Adrenal gland (tissue), 12 donors: Measurements from ENCODE around the gene CFAP57. TPM values are rescaled to one million over a fixed set of nuclear protein-coding genes. Genes with fewer than 3 reads are reported as not detected.

Experiments
- DNase-seq, 7 donors: peaks; one replicate each; pipeline ENCODE4 v3.0.0-alpha.2; 2019 to 2020
- H3K27ac ChIP-seq, 5 donors: fragments of 200-600 bp; sonication (generic) in 4 of 5; 1 replicate in 3 of 5; 2 replicates in 2 of 5; pipeline versions ENCODE4 v1.5.1 to v1.8.0; 2016 to 2020; ENCODE audit warnings: mild to moderate bottlenecking in 1 of 5
- H3K27me3 ChIP-seq: fragments of 200-600 bp; 2 replicates; pipeline ENCODE4 v1.8.0; 2021
- H3K36me3 ChIP-seq, 2 donors: fragments of 200-600 bp; replicated peaks in 1 of 2; 1 replicate in 1 of 2; 2 replicates in 1 of 2; pipeline versions ENCODE4 v1.5.1 to v1.8.0; 2018 to 2022
- H3K4me1 ChIP-seq, 2 donors: fragments of 200-600 bp; replicated peaks in 1 of 2; 1 replicate in 1 of 2; 2 replicates in 1 of 2; pipeline versions ENCODE4 v1.5.1 to v1.8.0; 2018 to 2021
- H3K4me3 ChIP-seq, 4 donors: fragments of 200-600 bp; sonication (generic) in 3 of 4; one replicate each; pipeline ENCODE4 v1.5.1; 2016 to 2018
- H3K9me3 ChIP-seq, 3 donors: fragments of 200-600 bp; sonication (generic) in 1 of 3; replicated peaks in 1 of 3; 1 replicate in 2 of 3; 2 replicates in 1 of 3; pipeline versions ENCODE4 v1.5.1 to v1.8.0; 2016 to 2021
- CTCF ChIP-seq, 6 experiments: fragments of 450-650 bp in 4 of 6; fragments of 200-600 bp in 2 of 6; sonication (generic) in 1 of 6; IDR thresholded peaks; 1 replicate in 5 of 6; 2 replicates in 1 of 6; pipeline versions ENCODE4 v1.5.1 to v1.8.0; 2016 to 2021; ENCODE audit warnings: antibody characterized with exemption in 6 of 6, mild to moderate bottlenecking in 2 of 6, moderate library complexity in 1 of 6
- POLR2A ChIP-seq, 2 donors: fragments of 450-650 bp; IDR thresholded peaks; one replicate each; pipeline ENCODE4 v1.6.1; 2017; ENCODE audit warnings: antibody characterized with exemption in 2 of 2, mild to moderate bottlenecking in 2 of 2, moderate library complexity in 1 of 2
- WGBS, 4 donors: extraction: QIAGEN DNeasy Blood & Tissue Kit in 2 of 4; methylation state at CpG; one replicate each; pipeline versions ENCODE4 v1.1.5 to v1.1.7; 2013 to 2017; 5-methylcytosine and 5-hydroxymethylcytosine counted together
- intact Hi-C, 2 donors: fragments of 100-400 bp; cut with DNase I; formaldehyde crosslinking; loops; one replicate each; pipeline versions ENCODE4 v1.14.1 to v1.15.0; 2022 to 2023
- microRNA-seq, 3 donors: library from miRNA; unstranded; fragments of <30 nt; microRNA quantifications; one replicate each; pipeline ENCODE4, GENCODE V29; 2017 to 2020
- polyA plus RNA-seq, 3 donors: library from polyadenylated mRNA; stranded (reverse); fragments of 200-250 nt in 2 of 3; fragments of 350-450 nt in 1 of 3; fragmentation: Illumina TruSeq in 1 of 3; extraction: RNeasy Lipid Tissue Mini Kit (QIAGEN cat#74804) in 1 of 3; gene quantifications; one replicate each; pipeline ENCODE4 v1.2.3, GENCODE V29; 2013 to 2014
- small RNA-seq, 2 donors: library from RNA; depleted of rRNA; stranded (forward); fragments of <200 nt; gene quantifications; one replicate each; pipeline ENCODE3, GENCODE V24; 2016
- total RNA-seq, 9 donors: library from RNA; depleted of rRNA in 4 of 9; stranded (reverse); fragments of >200 nt in 4 of 9; fragments of 120-200 nt in 1 of 9; fragmentation: NEBNext Ultra II Directional in 1 of 9; extraction: Animal tissue kit (Norgen Biotek cat#: 25700) in 1 of 9; gene quantifications; one replicate each; pipeline versions ENCODE4 v1.1.0 to v1.2.4, GENCODE V29; 2013 to 2023
- donor health status: healthy with polysubstance abuse.
- donor health status: Bipolar disorder and iron deficiency.
- donor health status: DM: yes; HTN: yes; CAD: no.
- donor health status: DM: no; HTN: no; CAD: no.
- donor health status: DM: no; HTN: no; CAD: no.
- donor health status: DM: yes; HTN: yes; CAD: no.

The CFAP57 gene
- total and polyA plus RNA-seq, 12 donors, result 0.06 to 2.1 (median 0.33) TPM; not detected in 3

GRCh38 chr1:43302201-43302600 lies 130.1 kb downstream of the CFAP57 start:
- Histone ChIP-seq H3K27me3 (no peaks in the 10 kb centered on the region), H3K4me3 (no peak overlapping the region), H3K9me3 (no peaks in the 10 kb centered on the region), H3K27ac (no peak overlapping the region), H3K4me1 (no peaks in the 10 kb centered on the region), H3K36me3 (no peaks in the 10 kb centered on the region)
- intact Hi-C loops, result no loop called here
- WGBS, 4 donors, result 69 to 76% (median 74%) methylated on average over 1 of the region's 1 CpG
- no peak for DNase-seq
- TF ChIP-seq CTCF (IDR thresholded peaks at IDR 0.05) (no peak), POLR2A (IDR thresholded peaks at IDR 0.05) (no peak)

- Histone ChIP-seq H3K4me3 (no peak overlapping the region), H3K4me1 (no peaks in the 10 kb centered on the region), H3K9me3 (no peaks in the 10 kb centered on the region), H3K36me3 (no peaks in the 10 kb centered on the region), H3K27ac (no peak overlapping the region), H3K27me3 (no peaks in the 10 kb centered on the region)
- intact Hi-C loops, result no loop called here
- TF ChIP-seq POLR2A (IDR thresholded peaks at IDR 0.05), result no peak
- no peak for TF ChIP-seq CTCF (IDR thresholded peaks at IDR 0.05)
- no peak for DNase-seq
- WGBS, 4 donors, result 74 to 84% (median 76%) methylated on average over 7 of the region's 7 CpGs
Measured at GRCh38 chr1:43302721-43303470, 130.8 kb downstream of the CFAP57 start.

- H3K4me1 ChIP-seq, result no peaks in the 10 kb centered on the region
- TF ChIP-seq POLR2A (IDR thresholded peaks at IDR 0.05), result no peak
- no peak for TF ChIP-seq CTCF (IDR thresholded peaks at IDR 0.05)
- intact Hi-C loops, result no loop called here
- WGBS, 4 donors, result 67 to 84% (median 74%) methylated on average over 8 of the region's 8 CpGs
- no peak overlapping the region for H3K27ac ChIP-seq
- H3K27me3 ChIP-seq, result no peaks in the 10 kb centered on the region
- no peak for DNase-seq
- no peaks in the 10 kb centered on the region for H3K9me3 ChIP-seq
- no peaks in the 10 kb centered on the region for H3K36me3 ChIP-seq
- H3K4me3 ChIP-seq, result no peak overlapping the region
Measured at GRCh38 chr1:43303471-43304313, 131.6 kb downstream of the CFAP57 start.

Small RNA genes within 50 kb of the gene (microRNA-seq; reads per million reads assigned to microRNA genes)
- 0.38 to 0.57 (median 0.45) reads per million in 3 donors for gene MIR6733

Small RNA genes within 50 kb of the gene (small RNA-seq; reads per million reads assigned to genes)
- gene RNA5SP46, result 0 reads per million in 2 donors

Other genes starting within 250 kb of the CFAP57 start
- gene SLC2A1, start 213.5 kb upstream of the CFAP57 start, total RNA-seq, result 100 to 1,000 TPM in 1 of 9 donors, 10 to 100 TPM in 8; 15.4 to 123 (median 27.6) TPM
- gene SLC2A1, start 213.5 kb upstream of the CFAP57 start, polyA plus RNA-seq, result 10 to 100 TPM in 1 of 3 donors, 1 to 10 TPM in 2; 4.6 to 12.3 (median 9.3) TPM
- 10 to 100 TPM; 33.4 to 79.7 (median 52.4) TPM for gene EBNA1BP2, start within 50 bp of the CFAP57 start, total RNA-seq
- 100 to 1,000 TPM in 1 of 3 donors, 10 to 100 TPM in 2; 32.6 to 189 (median 37.2) TPM for gene EBNA1BP2, start within 50 bp of the CFAP57 start, polyA plus RNA-seq
- 1 to 10 TPM in 3 of 9 donors, under 1 TPM in 4, not detected in 2; 0.14 to 2.1 (median 0.89) TPM for gene TMEM125, start 97.7 kb downstream of the CFAP57 start, total RNA-seq
- 1 to 10 TPM in 2 of 3 donors, under 1 TPM in 1; 0.72 to 1.6 (median 1.1) TPM for gene TMEM125, start 97.7 kb downstream of the CFAP57 start, polyA plus RNA-seq
- not detected for gene C1orf210, start 113.3 kb downstream of the CFAP57 start, total RNA-seq
- not detected for gene C1orf210, start 113.3 kb downstream of the CFAP57 start, polyA plus RNA-seq
- 10 to 100 TPM; 11.6 to 49.8 (median 27.5) TPM for gene TIE1, start 128.7 kb downstream of the CFAP57 start, total RNA-seq
- 10 to 100 TPM in 2 of 3 donors, 1 to 10 TPM in 1; 5.0 to 28.6 (median 19.6) TPM for gene TIE1, start 128.7 kb downstream of the CFAP57 start, polyA plus RNA-seq
- gene MPL, start 165.5 kb downstream of the CFAP57 start, total RNA-seq, result under 1 TPM in 4 of 9 donors, not detected in 5; 0.11 to 0.61 (median 0.35) TPM
- under 1 TPM in 2 of 3 donors, not detected in 1; 0.15 to 0.40 TPM for gene MPL, start 165.5 kb downstream of the CFAP57 start, polyA plus RNA-seq
- gene CDC20, start 186.7 kb downstream of the CFAP57 start, total RNA-seq, result 10 to 100 TPM in 1 of 9 donors, 1 to 10 TPM in 5, under 1 TPM in 3; 0.32 to 12.8 (median 2.1) TPM
- gene CDC20, start 186.7 kb downstream of the CFAP57 start, polyA plus RNA-seq, result 1 to 10 TPM in 2 of 3 donors, under 1 TPM in 1; 0.88 to 3.0 (median 2.6) TPM
- 100 to 1,000 TPM in 2 of 9 donors, 10 to 100 TPM in 7; 24.9 to 111 (median 70.2) TPM for gene ELOVL1, start 195.7 kb downstream of the CFAP57 start, total RNA-seq
- gene ELOVL1, start 195.7 kb downstream of the CFAP57 start, polyA plus RNA-seq, result 100 to 1,000 TPM in 1 of 3 donors, 10 to 100 TPM in 2; 33.6 to 242 (median 64.2) TPM
- gene MED8, start 217.5 kb downstream of the CFAP57 start, total RNA-seq, result 10 to 100 TPM; 17.3 to 79.1 (median 32.4) TPM
- 10 to 100 TPM; 26.2 to 58.3 (median 30.0) TPM for gene MED8, start 217.5 kb downstream of the CFAP57 start, polyA plus RNA-seq
- gene SZT2, start 217.6 kb downstream of the CFAP57 start, total RNA-seq, result 10 to 100 TPM; 16.1 to 62.3 (median 36.1) TPM
- 100 to 1,000 TPM in 1 of 3 donors, 10 to 100 TPM in 2; 12.2 to 106 (median 33.3) TPM for gene SZT2, start 217.6 kb downstream of the CFAP57 start, polyA plus RNA-seq